GM21515 (cell line): ENCODE results near the gene ATP6V1F.

ENCODE experiments used
- ATAC-seq: cut with Tn5 transposase; IDR thresholded peaks from one replicate; pipeline ENCODE4 v1.9.1; 2021; ENCODE audit not compliant: unreplicated experiment

ATP6V1F gene

DNA sequence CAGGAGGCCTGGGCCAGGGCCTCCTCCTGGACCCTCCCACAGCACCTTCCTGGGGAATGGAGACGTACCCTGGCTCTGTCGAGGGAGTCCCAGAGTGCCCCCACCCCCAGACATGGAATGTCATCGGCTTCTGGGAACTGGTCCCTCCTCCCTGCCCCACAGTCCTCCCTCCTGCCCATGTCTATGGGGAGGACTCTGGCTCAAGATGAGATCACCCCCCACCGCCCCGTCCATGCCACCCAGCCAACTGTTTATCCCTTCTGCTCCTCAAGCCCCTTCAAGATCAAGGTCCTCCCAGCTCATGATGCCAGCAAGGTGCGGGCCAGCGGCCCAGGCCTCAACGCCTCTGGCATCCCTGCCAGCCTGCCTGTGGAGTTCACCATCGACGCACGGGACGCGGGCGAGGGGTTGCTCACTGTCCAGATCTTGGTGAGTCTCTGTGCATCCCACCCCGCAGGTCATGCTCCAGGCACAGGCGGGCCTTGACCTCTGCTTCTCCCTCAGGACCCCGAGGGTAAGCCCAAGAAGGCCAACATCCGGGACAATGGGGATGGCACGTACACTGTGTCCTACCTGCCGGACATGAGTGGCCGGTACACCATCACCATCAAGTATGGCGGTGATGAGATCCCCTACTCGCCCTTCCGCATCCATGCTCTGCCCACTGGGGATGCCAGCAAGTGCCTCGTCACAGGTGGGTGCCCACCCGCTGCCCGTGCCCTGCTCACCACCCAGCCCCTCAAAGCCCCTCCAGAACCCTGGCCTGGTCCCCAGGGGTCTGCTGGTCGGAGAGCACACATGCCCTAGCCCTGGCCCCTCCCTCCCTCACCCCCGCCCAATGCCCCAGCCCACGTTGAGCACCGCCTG is 14.1 kb upstream of the ATP6V1F start:
- ATAC-seq, result no peak

DNA sequence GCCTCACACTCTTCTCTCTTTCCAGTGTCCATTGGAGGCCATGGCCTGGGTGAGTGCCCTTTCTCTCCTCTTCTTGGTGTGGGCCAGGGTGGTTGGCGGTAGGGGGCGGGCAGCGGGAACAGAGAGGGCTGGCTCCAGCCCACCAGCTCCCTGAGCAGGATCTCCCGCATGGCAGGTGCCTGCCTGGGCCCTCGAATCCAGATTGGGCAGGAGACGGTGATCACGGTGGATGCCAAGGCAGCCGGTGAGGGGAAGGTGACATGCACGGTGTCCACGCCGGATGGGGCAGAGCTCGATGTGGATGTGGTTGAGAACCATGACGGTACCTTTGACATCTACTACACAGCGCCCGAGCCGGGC is 13.5 kb upstream of the ATP6V1F start:
- no peak for ATAC-seq

DNA sequence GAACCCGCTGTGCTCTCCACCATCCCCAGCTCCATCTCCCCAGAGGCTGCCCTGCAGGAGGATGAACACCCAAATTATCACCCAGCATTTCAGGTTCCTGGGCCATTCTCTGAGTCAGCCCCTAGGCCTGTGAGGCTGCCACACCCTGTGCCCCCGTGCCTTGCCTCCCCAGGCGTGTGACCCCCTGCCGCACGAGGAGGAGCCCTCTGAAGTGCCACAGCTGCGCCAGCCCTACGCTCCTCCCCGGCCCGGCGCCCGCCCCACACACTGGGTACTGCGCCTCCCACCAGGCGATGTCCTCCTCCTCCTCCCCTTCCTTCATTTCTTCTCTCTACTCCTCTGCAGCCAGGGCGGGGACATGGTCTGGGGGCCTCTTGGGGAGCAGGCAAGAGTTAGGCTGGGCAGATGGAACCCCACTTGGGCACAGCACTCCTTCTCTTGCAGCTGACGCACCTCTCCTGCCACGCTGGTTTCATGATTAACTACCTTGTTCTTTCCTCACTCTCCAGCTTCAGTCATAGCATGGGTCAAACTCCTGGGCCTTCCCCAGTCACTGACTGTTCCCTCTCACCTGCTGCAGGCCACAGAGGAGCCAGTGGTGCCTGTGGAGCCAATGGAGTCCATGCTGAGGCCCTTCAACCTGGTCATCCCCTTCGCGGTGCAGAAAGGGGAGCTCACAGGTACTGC is 12.7 kb upstream of the ATP6V1F start:
- no peak for ATAC-seq

DNA sequence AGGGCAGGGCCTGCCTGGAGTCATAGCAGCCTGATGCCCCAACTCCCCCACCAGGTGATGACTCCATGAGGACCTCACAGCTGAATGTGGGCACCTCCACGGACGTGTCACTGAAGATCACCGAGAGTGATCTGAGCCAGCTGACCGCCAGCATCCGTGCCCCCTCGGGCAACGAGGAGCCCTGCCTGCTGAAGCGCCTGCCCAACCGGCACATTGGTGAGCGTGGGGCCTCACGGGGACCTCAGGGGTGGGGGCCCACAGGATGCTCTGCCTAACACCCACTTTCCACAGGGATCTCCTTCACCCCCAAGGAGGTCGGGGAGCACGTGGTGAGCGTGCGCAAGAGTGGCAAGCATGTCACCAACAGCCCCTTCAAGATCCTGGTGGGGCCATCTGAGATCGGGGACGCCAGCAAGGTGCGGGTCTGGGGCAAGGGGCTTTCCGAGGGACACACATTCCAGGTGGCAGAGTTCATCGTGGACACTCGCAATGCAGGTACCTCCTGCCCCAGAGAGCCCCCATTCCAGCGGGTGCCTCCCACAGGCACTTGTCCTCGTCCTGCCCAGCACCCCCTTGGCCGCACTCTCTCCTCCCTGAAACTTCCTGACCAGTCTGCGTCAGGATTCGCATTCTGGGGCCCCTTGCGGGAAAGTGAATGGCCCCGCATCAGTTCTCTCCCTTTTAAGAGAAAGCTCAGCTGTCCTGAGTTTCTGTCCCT is 10.0 kb upstream of the ATP6V1F start:
- no peak for ATAC-seq

DNA sequence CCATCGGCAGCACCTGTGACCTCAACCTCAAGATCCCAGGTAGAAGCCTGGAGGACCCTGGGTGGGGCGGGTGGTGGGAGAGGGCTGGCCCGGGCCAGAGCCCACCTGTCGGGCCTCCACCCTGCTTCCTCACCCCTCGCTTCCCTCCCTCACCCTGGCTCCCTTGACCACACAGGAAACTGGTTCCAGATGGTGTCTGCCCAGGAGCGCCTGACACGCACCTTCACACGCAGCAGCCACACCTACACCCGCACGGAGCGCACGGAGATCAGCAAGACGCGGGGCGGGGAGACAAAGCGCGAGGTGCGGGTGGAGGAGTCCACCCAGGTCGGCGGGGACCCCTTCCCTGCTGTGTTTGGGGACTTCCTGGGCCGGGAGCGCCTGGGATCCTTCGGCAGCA is 8.9 kb upstream of the ATP6V1F start:
- no peak for ATAC-seq

DNA sequence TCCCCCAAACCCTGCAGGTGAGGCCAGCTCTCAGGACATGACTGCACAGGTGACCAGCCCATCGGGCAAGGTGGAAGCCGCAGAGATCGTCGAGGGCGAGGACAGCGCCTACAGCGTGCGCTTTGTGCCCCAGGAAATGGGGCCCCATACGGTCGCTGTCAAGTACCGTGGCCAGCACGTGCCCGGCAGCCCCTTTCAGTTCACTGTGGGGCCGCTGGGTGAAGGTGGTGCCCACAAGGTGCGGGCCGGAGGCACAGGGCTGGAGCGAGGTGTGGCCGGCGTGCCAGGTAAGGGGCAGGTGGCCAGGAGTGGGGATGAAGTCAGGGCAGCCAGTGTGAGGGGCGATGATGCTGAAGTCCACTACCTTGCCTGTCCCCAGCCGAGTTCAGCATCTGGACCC is 8.3 kb upstream of the ATP6V1F start:
- ATAC-seq, result no peak

DNA sequence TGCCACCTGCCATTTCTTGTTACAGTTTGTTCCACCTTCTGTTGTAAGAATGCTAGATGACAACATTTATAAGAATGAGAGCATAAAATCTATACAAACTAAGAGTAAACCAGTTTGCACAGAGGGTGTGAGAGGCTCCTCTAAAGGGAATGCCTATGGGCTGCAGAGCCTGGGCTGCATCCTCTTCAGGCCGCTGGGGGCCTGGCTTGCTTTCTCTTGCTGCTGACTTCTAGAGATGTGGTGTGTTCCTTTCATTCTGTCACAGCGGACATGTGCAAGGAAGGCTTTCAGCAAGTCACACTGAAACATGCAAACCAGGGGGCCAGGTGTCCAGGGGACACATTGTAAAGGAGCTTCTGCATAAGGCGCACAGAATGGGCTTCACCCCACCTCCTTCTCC is 7.1 kb upstream of the ATP6V1F start:
- no peak for ATAC-seq

DNA sequence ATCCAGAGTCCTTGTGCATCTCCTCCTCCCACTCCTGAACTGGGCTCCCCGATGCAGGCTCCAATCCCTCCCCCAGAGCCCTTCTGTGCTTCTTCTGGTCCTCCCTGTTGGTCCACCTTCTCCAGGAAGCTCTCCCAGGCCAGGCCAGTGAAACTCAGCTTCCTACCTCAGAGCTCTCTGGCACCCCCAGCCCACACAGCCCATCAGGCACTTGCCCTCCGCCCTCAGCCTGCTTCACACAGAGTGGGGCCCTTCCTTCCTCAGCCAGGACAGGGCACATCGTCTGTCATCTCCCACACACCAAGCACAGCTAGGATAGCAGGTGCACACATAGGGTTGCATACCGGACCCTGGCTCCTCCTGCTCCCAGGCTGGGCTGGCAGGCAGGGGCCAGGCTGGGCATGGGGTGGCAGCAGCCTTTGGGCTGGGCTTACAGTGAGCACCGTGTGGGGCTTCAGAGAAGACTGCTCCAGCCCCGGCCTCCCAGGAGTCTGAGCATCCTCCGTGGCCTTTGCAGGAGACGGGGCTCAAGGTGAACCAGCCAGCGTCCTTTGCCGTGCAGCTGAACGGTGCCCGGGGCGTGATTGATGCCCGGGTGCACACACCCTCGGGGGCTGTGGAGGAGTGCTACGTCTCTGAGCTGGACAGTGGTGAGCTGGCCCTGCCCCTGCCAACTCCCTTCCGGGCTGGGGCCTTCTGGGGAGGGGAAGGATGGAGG is 6.5 kb upstream of the ATP6V1F start:
- ATAC-seq, result no peak

DNA sequence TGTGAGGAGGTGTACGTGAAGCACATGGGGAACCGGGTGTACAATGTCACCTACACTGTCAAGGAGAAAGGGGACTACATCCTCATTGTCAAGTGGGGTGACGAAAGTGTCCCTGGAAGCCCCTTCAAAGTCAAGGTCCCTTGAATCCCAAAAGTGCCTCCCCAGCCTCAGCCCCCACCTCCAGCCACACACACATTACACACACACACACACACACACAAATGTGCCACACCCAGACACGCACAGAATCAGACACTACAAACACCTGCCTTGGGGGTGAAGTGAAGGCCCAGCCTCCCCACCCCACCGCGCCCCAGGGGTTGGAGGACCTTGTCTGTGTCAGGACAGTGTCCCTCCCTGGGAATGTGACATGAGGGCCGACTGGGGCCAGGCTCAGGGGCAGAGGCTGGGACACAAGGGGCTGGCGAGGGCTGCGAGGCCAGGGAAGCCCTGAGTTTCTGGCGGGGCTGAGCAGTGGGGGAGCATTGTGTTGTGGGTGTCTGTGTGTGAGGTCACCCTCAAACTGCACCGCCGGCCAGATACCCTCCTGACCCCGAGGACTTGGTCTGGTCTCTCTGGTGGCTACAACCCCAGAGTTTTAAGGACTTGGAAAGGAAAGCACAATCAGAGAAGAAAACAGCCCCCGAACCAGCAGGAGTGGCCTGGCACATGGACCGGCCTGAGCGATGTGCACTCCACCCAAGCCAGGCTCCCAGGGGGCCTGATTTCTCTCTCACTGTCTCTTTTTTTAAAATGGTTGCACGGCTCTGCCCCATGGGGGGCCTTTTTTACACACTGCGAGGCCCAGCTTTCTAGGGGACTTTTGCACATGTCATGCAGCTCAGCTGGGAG is 4.0 kb upstream of the ATP6V1F start:
- no peak for ATAC-seq

DNA sequence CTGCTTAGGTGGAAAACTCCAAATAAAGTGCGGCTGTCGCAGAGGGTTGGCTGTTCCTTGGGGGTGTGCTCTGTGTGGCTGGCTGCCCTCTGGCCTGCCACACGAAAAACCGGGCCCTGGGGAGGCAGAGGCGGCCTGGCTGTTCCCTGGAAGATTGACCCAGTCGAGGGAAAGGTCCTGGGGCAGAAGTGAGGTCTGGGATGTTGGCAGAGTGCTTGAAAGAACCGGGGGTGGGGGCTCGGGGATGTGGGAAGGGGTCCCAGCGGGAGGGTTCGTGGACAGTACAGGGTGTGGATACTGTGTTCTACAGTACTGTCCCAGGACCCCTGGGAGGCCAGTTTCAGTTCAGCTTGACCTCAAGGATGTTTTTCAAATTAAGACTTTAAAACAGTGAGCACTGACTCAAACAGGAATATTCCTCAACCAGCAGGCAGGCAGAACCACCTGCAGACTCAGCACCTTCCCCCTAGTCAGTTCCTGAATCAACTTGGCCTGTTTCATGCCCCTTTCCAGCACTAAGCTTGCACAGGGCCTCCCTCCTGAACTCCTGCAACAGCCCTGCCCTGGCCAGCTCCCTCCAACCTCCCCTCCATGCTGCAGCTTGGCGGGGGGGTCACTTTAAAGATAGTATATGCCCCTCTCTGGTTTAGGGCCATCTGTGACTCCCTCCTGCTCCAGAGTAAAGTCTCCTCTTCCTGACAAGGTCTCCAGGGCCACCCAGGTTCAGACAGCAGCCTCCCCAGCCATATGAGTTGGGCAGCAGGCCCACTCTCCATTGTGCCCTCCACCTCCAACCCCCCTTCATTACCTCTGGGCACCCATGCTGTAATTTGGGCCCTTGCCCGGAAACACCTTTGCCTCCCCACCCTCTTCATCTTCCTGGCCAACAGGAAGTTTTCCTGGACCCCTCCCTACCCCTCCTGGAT is 3.2 kb upstream of the ATP6V1F start:
- no peak for ATAC-seq

DNA sequence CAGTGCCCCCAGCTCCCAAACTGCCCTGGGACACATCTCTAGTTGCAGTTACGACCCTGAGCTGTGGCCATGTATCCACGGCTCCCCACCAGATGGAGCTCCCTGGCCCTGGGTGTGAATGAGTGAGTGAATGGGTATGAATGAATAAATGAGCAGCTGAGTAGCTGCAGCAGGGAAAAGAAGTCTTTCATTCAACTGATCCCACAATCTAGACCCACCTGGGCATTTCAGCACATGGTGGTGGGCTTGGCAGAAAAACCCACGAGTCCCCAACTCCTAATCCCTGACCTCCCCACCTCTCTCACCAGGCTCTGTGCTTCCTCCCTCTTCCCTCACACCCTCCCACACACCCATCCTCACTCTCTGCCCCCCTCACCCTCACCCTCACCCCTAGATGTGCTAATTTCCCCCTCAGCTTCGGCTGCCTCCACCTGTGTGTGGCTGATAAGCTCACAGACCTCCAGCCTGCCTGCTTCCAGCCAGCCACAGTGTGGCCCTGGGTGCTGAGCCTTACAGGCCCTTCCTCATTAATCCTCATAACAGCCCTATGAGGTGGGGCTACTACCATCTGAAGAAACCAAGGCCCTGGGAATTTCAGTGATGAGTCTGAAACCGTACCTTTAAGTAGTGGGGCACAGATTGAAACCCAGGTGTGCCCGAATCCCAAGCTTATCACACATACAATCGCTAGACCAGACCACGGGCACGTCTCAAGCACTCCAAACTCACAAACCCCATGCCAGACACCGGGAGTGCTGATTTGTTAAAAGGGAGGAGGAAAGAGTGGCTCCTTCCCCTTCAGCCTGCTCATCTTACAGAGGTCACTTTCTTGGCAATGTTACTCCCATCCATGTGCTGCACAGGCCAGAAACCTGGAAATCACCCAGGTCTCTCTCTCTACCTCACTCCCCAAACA is 2.2 kb upstream of the ATP6V1F start:
- ATAC-seq, result no peak

DNA sequence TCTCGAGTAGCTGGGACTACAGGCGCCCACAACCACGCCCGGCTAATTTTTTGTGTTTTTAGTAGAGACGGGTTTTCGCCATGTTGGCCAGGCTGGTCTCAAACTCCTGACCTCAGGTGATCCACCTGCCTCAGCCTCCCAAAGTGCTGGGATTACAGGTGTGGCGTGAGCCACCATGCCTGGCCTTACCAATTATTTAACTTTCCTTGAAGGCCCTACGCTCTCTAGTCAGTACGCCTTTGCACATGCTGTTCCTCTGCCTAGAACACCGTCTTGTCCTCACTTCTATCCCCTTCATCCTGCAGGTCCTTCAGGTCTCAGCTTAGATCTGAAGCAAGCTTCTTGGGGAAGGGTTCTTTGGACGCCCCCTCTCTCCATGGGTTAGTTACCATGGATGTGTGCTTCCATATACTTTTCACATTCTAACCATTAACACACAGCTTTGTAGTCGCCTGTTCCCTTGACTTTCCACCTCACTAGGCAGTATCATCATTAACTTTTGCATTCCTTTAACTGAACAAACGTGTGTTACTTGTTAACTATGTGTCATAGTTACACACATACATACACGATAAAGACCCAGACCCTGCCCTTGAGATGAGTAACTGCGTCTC is 592 bp upstream of the ATP6V1F start:
- ATAC-seq, result peak; percentile 3

DNA sequence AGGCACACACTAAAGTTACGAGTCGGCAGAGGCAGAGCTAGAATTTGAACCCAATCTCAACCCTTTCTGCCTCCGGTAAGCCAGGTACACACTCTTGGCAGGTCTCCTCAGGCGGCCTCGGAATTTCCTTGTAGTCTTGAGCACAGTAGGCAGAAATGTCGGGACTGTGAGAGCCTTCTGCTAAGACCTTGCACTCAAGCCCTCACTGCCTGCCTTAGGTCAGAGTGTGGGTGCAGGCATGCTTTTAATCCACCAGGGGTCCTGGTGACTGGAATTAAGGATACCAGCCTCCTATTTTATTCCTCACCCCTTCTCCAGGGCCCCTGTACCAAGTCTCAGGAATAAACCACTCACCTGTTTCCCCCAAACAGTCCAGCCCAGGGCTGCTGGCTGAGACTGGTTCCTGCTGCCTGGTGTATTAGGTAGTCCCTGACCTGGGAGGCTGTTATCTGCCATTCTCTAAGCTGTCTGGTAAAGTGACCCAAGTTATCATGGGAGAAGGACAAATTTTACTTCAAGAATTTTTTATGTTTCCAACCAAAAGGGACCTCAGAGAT is 855 bp downstream of the ATP6V1F start:
- ATAC-seq, result peak; percentile 37

DNA sequence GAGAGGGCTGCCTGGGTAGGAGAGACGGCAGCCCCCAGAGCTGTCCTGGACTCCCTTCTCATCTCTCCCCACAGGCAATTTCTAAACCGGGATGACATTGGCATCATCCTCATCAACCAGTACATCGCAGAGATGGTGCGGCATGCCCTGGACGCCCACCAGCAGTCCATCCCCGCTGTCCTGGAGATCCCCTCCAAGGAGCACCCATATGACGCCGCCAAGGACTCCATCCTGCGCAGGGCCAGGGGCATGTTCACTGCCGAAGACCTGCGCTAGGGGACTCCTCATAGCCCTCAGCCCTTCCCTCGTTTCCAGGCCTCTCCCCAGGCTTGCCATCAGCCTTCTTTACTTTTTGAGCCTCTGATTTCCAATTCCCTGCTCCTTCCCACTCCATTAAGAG is 2.6 kb downstream of the ATP6V1F start:
- ATAC-seq, result no peak

DNA sequence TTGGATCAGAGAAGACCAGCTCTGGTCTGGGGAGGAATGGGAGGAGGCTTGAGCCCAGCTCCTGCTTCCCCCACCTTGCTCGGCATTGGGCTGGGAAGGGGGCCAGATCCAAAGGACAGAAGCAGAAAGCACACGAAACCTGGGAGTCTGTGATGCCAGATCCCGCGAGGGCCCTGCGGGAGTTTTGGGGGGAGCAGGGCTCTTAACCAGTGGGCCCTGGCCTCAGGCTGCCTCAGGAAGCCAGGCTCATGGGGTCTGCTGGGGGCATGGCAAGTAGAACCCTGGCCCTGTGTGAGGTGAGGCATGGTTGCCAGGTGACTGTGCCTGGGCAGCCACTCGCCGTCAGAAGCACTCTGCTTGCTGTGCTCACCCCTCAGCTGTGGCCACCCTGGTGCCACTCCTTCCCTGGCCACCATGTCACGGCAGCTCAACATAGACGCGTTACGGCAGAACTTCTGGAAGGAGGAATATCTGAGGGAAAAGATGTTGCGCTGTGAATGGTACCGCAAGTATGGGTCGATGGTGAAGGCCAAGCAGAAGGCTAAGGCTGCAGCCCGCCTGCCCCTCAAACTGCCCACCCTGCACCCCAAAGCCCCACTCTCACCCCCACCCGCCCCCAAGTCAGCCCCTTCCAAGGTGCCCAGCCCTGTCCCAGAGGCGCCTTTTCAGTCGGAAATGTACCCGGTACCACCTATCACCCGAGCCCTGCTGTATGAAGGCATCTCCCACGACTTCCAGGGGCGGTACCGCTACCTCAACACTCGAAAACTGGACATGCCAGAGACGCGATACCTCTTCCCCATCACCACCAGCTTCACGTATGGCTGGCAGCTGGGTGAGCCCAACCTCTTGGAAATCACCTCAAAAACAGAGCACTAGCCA is 3.6 kb downstream of the ATP6V1F start:
- no peak for ATAC-seq

DNA sequence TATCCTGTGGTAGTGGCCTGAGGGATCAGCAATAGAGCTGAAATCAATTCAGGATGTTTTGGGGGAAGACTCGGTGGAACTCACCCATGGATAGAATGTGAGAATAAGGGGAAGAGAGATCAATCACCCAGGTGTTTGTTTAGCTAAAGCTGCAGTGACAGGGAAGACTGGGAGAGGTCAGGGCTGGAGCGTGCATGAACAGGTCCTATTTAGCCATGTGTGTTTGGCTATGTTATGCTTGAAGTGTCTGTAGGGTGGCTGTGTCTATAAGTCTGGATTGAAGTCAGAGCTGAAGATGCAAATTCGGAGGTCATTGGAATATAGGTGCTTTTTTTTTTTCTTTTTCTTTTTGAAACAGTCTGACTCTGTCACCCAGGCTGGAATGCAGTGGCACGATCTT is 4.6 kb downstream of the ATP6V1F start:
- ATAC-seq, result no peak
